ENCODE results near the gene ADAMTS14. TPM values are rescaled to one million over a fixed set of nuclear protein-coding genes. Genes with fewer than 3 reads are reported as not detected.
"Not testable (repeated sequence)": the region's sequence is repeated elsewhere in the genome, so short reads cannot be mapped to it uniquely, and the experiment has no call there.

ADAMTS14 gene
- polyA plus RNA-seq, 3 donors, result 1.2 to 2.5 (median 1.6) TPM

DNA sequence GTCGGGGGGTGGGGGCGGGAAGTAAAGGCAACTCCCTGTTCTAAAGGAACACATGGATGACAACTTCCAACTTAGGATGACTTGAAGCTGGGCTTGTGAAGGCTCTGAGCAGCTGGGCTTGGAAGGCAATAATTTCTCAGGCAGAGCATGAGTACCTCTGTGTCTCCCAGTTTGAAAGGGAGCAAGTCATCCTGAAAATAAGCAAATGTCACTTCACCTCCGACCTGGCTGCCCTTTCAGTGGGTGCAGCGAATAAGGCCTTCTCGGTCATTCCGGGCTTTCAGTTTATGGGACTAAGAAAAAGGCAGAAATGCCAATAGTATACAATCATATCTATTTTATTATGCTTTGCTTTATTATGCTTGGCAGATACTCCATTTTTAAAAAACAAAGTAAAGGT, 15.3 kb upstream of the ADAMTS14 start:
- no peak for DNase-seq

DNA sequence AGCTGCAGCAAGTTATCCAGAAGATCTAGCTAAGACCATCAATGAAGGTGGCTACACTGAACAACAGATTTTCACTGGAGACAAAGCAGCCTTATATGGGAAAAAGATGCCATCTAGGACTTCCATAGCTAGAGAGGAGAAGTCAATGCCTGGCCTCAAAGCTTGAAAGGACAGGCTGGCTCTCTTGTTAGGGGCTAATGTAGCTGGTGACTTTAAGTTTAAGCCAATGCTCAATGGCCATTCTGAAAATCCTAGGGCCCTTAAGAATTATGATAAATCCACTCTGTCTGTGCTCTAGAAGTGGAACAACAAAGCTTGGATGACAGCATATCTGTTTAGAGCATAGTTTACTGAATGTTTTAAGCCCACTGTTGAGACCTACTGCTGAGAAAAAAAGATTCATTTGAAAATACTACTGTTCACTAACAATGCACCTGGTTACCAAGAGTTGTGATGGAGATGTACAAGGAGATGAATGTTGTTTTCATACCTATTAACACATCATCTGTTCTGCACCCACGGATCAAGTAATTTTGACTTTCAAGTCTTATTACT, 13.6 kb upstream of the ADAMTS14 start:
- no peak for DNase-seq

DNA sequence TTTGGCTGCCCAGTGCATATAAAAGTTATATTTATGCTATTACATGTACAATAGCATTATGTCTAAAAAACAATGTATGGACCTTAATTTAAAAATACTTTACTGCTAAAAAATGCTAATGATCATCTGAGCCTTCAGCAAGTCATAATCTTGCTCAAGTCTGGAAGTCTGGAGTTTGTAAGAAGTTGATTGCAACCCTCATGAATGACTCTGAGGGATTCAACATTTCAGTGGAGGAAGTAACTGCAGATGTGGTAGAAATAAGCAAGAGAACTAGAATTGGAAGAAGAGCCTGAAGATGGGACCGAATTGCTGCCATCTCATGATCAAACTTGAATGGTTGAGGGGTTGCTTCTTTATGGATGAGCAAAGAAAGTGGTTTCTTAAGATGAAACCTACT, 13.0 kb upstream of the ADAMTS14 start:
- DNase-seq, result no peak

DNA sequence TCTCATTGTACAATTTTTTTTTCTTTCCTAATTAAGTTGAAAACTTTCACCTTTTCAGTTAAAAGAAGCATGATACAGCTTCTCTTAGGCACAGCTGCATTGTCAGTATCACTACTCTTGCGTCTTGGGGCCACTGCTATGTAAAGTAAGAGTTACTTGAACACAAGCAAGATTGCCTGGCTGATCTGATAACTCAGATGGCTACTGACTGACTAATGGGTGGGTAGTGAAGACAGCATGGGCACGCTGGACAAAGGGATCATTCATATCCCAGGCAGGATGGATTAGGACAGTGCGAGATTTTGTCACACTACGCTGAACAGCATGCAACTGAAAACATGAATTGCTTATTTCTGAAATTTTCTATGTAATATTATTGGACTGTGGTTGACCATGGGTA, 11.6 kb upstream of the ADAMTS14 start:
- no peak for DNase-seq

DNA sequence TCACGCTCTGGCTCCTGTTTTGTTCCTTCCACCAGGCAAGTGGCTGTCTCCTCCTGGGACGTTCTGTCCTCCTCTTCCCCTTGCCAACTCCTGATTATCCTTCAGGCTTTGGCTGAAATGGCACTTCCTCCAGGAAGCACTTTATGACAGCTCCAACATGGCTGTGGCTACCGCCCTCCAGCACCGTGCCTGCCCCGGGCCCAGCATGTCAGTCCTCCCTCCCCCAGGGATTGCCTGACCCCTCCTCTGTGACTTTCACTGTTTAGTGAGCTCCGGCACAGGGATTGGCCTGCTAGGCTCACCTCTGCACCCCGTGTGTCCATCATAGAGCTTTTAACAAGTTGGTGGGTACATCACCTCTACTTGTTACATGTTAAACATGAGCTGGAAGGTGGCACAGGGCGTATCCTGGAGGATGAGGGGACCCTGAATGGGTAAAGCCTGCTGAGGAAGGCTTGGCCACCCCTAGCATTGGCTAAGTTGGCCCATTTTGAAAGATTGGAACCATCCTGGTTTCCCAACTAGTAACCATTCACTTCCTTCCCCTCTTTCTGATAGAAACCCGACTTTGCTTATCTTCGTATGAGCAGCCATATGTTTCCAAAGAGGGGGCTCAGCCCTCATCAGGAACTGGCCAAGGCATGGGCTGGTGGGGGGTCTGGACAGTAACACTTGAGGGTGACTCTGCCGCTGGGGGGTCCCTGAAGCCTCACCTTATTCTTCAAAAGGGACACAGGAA, 10.5 kb upstream of the ADAMTS14 start:
- DNase-seq, result no peak

DNA sequence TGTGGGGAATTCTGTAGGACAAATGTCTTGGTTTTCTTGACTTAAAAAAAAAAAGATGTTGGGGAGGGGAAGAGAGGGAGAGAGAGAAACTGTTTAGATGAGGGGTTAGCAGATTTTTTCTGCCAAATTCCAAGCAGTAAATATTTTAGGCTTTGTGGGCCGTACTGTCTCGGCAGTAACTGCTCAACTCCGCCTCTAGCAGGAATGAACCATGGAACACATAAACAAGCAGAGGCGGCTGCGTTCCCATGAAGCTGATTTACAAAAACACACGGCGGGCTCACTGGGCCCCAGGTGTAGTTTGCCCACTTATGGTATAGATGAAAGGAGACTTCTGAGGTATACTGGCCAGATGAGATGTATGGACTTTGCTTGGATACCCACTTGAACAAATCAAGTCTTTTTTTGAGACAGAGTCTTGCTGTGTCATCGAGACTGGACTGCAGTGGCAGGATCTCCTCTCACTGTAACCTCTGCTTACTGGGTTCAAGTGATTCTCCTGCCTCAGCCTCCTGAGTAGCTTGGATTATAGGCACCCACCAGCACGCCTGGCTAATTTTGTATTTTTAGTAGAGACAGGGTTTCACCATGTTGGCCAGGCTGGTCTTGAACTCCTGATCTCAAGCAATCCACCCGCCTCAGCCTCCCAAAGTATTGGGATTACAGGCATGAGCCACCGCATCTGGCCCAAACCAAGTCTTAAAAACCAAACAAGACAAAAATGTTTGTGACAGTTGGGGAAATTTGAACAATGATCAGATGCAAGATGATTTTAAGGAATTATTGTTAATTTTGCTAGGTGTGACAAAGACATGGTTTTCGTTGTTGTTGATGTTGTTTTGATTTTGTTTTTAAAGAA, 9.7 kb upstream of the ADAMTS14 start:
- DNase-seq, result peak; percentile 72

DNA sequence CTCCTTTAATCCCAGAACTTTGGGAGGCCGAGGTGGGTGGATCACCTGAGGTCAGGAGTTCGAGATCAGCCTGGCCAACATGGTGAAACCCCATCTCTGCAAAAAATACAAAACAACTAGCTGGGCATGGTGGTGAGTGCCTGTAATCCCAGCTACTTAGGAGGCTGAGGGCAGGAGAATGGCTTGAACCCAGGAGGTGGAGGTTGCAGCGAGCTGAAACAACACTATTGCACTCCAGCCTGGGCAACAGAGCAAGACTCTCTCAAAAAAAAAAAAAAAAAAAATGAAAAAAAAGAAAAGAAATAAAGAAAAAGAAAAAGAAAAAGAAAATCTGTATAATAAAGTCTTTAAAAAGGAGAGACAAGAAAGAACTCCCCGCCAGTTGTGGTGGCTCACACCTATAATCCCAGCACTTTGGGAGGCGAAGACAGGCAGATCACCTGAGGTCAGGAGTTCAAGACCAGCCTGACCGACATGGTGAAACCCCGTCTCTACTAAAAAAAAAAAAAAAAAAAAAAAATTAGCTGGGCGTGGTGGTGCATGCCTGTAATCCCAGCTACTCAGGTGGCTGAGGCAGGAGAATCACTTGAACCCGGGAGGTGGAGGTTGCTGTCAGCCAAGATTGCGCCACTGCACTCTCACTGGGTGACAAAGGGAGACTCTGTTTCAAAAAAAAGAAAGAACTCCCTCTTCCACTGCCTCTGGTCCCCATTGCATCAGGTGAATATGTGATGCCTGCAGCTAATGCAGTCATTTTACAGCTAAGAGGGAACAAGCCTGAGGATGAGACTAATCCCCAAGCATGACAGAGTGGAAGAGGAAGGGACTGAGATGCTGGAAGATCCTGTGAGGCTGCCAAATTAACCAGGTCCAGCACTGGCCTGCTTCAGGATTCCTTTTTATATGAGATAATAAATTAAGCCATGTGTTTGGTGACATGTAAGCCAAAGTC, 8.6 kb upstream of the ADAMTS14 start:
- DNase-seq, result not testable (repeated sequence)

DNA sequence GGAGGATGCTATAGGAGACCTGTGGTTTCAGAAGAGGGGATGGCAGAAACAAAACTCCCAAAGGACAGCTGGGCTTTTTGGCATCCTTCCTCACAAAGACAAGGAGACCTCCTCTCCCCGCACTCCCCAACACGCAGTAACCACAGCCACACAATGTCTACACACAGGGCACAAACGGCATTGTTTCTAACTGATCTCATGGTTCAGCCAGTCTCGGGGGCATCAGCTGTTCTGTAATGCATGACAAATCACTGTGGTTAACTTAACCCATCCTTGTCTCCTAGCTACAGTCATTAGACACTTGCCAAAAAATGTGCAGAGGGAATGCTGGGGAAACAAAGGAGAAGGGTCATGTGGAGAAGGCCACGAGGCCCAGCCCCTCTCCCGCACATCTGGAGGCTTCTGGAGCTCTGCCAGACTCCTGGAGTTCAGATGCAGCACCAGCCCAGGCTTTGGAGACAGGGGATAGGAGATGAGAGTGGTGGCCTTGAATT, 7.6 kb upstream of the ADAMTS14 start:
- peak; percentile 59 for DNase-seq

DNA sequence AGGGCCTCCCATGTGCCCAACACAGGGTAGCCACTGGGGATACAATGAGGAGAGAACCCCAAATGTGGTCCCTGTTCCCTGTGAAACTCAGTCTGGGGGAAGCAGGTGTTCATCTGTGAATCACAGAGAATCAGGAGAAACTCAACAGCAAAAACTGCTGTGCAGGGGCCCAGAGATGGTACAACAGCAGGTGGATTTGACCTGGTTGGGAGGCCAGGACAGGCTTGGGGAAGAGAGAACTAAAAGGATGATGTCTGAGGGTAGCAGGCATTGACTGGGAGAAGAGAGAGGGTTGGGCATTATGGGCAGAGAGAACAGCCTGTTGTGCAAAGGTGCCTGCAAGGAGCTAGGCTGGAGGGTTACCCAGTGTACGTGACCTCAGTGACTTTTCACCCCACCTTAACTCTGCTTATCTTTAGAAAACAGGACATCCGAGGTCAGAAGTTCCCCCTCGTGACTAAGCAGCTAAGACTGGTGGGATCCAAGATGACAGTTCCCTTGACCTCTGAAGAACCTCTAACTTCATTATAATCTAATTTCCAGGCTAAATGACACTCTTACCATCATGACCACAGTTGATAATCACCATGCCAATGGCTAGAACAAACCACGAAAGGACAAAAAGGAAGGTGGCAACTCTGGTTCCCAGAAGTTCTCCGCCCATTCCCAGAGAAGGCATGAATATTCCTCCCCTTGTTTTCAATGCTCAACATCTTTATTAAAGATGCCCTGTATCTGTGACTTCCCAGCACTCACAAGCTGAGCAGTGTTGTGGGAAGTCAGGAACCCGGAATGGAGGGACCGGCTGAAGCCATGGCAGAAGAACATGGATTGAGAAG, 5.1 kb upstream of the ADAMTS14 start:
- DNase-seq, result no peak

DNA sequence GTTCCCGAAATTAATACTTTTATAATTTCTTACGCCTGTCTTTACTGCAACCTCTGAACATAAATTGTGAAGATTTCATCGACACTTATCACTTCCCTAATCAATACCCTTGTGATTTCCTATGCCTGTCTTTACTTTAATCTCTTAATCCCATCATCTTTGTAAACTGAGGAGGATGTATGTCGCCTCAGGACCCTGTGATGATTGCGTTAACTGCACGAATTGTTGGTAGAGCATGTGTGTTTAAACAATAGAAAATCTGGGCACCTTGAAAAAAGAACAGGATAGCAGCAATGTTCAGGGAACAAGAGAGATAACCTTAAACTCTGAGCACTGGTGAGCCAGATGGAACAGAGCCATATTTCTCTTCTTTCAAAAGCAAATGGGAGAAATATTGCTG, 4.5 kb upstream of the ADAMTS14 start:
- DNase-seq, result not testable (repeated sequence)

DNA sequence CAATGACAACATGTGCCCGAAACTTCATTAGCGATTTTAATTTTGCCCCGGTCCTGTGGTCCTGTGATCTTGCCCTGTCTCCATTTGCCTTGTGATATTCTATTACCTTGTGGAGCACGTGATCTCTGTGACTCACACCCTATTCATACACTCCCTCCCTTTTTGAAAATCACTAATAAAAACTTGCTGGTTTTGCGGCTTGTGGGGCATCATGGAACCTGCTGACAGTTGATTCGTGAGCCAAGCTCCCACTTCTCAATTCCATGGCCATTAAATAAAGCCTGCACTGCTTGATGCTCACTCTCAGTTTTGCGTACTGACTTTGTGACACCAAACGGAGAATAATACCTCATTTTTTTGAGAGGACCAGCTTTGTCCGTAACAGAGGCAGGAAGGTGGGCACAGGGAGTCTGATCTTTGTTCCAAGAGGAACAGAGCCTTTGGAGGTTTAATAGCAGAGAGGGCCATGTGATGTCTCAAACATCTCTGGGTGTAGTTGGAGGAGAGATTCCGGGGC, 3.8 kb upstream of the ADAMTS14 start:
- DNase-seq, result no peak

DNA sequence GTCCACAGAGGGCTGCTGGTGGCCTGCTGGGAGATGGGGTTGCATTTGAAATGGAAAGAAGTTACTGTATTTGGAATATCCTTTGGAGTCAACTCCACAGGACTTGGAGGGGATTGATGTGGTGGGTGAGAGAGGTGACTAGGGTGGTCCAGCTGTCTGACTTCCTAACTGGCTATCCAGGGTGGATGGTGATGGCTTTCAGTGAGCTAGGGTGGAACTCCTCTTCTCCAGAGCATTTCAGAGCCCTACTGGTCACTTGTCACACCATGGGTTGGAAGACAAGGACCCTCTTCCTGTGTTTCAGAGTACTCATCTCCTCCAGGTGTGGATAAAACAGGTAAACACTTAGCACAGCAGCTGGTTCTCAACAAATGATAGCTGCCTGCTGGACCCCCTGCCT, 3.3 kb upstream of the ADAMTS14 start:
- DNase-seq, result no peak

DNA sequence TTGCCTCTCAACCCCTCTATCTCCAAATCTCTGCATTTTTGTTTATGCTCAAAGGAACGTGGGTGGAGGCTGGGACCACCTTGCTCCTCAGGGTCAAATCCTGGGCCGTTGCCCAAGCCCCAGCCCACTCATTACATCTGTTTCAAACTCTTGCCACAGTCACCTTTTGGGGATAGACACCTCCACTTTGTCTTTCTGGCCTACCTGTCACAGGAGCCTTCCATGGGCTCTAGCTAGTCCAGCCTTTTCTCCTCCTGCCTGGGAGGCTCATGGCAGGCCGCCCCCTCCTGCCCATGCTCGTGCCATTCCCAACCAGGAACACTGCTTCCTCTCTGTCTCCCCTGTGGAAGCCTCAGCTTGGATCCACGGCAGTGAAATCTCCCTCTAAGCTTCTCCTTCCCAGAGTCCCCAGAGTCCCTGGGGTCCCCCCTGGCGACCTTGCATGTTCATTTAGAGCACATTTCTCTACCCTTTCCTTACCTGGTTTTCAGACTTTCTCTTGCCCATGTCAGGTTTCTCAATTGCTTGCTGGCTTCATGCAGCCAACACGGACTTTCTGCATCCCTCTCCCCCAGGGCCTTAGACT, 2.5 kb upstream of the ADAMTS14 start:
- DNase-seq, result no peak

DNA sequence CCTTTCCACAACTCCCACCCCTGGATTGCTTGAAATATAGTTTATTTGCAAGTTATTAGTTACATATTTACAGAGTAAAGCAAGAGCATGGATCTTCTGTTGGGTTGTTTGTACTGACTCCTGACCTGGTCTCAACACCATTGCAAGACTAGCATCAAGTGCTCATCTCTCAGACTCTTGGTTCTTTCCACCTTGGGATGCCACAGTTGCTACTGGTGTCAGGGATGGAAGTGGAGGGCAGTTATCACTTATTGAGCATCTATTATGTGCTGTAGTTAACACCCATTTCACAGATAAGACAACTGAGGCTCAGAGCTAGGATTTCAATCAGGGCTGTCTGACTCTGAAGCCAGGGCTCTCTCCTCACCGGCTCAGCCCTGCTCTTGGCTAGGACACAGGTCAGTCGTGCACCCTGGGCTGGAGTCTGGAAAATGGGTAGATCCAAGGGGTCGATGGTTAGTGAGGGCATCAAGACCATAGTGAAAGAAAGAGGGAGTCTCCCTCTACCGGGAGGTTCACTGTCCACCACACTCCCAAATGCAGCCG, 614 bp upstream of the ADAMTS14 start:
- DNase-seq, result no peak

DNA sequence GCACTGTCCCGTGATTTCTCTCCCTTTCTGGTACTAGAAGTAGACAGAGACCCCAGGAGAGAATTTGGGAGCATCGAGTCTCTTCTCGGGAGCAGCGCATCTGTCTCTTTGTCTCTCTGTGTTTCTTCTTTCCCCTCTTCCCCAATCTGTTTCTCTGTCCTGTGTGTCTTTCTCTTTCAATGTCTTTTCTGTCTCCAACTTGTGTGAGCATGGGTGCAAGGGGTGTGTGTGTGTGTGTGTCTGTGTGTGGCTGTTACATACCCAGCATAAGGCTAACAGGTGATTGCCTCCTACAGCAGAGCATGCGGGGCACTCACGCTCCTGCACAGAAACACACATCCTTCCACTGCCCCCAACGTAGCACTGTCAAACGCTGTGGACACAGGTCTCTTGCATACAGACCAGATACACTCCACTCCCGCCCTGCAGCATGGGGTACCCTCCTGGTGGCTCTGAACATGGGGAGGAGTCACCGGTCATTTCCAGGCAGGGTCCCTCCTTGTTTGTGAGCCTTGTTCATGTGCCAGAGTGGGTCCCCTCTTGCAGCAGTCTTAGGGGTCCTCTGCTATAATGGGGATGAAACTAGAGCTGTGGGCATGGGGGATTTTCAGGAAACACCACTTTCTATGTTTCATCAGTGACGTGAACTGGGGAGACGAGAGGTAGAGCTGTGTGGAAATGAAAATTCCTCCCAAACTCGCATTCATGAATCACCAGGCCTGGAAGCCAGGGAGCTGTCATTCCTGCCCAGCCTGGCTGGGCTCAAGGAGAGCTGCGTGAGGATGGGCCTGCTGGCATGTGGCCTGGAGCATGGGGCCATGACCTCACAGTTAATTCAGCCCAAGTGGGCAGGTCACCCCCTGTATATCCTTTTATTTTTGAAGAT, 980 bp downstream of the ADAMTS14 start:
- no peak for DNase-seq

DNA sequence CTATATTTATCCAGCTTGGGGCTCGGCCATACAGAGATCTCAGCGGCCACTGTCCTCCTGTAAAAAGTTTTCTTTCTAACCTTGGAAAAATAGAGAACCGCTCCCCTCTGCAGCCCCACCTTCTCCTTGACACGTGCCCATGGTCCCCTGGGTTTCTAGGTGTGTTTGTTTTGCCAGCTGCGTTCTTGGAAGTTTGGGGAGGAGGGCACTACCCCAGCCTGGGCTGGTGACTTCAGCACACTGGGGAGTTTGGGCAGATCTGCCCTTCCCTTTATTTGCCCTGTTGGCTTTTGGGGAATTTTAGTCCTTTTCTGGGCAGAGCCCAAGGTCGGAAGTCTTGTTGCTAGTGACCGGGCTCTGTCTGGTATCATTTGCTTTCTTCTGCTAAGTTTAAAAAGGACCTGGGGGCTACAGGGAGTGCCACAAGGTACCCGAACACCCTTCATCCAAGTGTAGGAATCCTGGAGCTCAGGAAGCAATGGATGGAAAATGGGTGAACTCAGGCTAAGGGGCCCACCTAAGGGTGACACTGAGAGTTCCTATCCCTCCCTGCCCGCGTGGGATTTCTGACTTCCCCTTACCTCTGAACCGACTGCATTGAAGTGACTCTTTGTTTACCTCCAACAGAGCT, 1.7 kb downstream of the ADAMTS14 start:
- DNase-seq, result no peak

DNA sequence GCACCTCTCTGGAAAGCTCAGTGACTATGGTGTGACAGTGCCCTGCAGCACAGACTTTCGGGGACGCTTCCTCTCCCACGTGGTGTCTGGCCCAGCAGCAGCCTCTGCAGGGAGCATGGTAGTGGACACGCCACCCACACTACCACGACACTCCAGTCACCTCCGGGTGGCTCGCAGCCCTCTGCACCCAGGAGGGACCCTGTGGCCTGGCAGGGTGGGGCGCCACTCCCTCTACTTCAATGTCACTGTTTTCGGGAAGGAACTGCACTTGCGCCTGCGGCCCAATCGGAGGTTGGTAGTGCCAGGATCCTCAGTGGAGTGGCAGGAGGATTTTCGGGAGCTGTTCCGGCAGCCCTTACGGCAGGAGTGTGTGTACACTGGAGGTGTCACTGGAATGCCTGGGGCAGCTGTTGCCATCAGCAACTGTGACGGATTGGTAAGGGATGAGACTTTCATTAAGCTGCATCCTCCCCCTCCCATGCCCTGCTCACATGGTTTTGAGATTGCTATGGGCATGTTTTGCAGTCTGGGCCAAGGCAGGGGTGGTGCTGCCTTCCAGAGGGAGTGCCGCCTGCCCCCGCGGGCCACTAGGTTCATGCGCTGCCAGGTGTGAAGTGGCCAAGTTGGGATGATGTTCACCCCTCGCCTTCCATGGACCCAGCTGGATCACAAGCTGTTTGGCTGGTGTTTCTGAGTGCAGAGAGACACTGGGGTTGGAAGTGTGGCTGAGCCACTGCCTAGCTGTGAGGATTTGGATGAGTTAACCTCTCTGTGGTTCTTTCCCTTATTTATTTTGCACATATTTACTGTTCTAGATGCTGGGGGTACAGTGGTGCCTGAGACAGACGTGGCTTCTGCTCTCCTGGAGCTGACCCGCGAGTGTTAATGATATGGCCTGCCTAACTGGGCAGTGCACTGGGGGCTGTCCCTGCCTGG, 2.5 kb downstream of the ADAMTS14 start:
- DNase-seq, result no peak

Data from renal pelvis (tissue), 4 donors.